GM12878 (cell line): ENCODE data around the gene CCDC28A. TPM values are rescaled to one million over a fixed set of nuclear protein-coding genes. Genes with fewer than 3 reads are reported as not detected.

ENCODE experiments used
- CBFB ChIP-seq: IDR thresholded peaks from 2 replicates; pipeline ENCODE4 v1.6.1; 2016; ENCODE audit warnings: antibody characterized with exemption, low read depth
- CBX5 ChIP-seq: sonication (generic); IDR thresholded peaks from 2 replicates; pipeline ENCODE4 v1.6.1; 2016; ENCODE audit warnings: low read depth, moderate library complexity, mild to moderate bottlenecking, inconsistent platforms
- CHD2 ChIP-seq: IDR thresholded peaks from 2 replicates; pipeline ENCODE4 v1.6.1; 2011; ENCODE audit warnings: low read depth, low read length, improper control_type of control experiment, borderline replicate concordance
- CTCF ChIP-seq, 3 experiments: IDR thresholded peaks in 2 of 3; conservative IDR thresholded peaks in 1 of 3; 2 replicates each; pipeline ENCODE4 v1.5.1; 2011; ENCODE audit warnings: low read depth in 3 of 3, low read length in 3 of 3, mild to moderate bottlenecking in 3 of 3, control low read depth in 2 of 3, moderate library complexity in 2 of 3, inconsistent platforms in 1 of 3, mixed read lengths in 1 of 3; ENCODE audit not compliant: control insufficient read depth in 2 of 3, insufficient read depth in 1 of 3; ENCODE audit errors: extremely low read depth in 1 of 3
- DPF2 ChIP-seq: fragments of 450-650 bp; IDR thresholded peaks from 2 replicates; pipeline ENCODE4 v1.6.1; 2017; ENCODE audit warnings: mild to moderate bottlenecking
- IRF3 ChIP-seq: fragments of 450-650 bp; IDR thresholded peaks from 2 replicates; pipeline ENCODE4 v1.6.1; 2014; ENCODE audit warnings: mild to moderate bottlenecking
- IRF5 ChIP-seq: fragments of 450-650 bp; IDR thresholded peaks from 2 replicates; pipeline ENCODE4 v1.6.1; 2017; ENCODE audit warnings: borderline replicate concordance
- JUNB ChIP-seq: IDR thresholded peaks from 2 replicates; pipeline ENCODE4 v1.6.1; 2016; ENCODE audit warnings: antibody characterized with exemption, mild to moderate bottlenecking
- LARP7 ChIP-seq: fragments of 450-650 bp; IDR thresholded peaks from 2 replicates; pipeline ENCODE4 v1.6.1; 2017; ENCODE audit warnings: mild to moderate bottlenecking
- POU2F2 ChIP-seq: IDR thresholded peaks from 3 replicates; pipeline ENCODE4 v1.6.1; 2011; ENCODE audit warnings: low read depth, mild to moderate bottlenecking, low read length, borderline replicate concordance
- RELA ChIP-seq: fragments of 450-650 bp; IDR thresholded peaks from 2 replicates; pipeline ENCODE4 v1.8.0; 2014; ENCODE audit warnings: borderline replicate concordance; ENCODE audit not compliant: partially characterized antibody
- SIN3A ChIP-seq: IDR thresholded peaks from 2 replicates; pipeline ENCODE4 v1.6.1; 2012; ENCODE audit warnings: low read depth, low read length, improper control_type of control experiment
- SPI1 ChIP-seq: IDR thresholded peaks from 2 replicates; pipeline ENCODE4 v1.6.1; 2011; ENCODE audit warnings: low read depth, mild to moderate bottlenecking, low read length, moderate library complexity, borderline replicate concordance; ENCODE audit not compliant: insufficient read depth
- ZNF592 ChIP-seq: fragments of 450-650 bp; IDR thresholded peaks from 2 replicates; pipeline ENCODE4 v1.6.1; 2017; ENCODE audit warnings: mild to moderate bottlenecking, moderate library complexity
- ZNF622 ChIP-seq: fragments of 450-650 bp; IDR thresholded peaks from 2 replicates; pipeline ENCODE4 v1.6.1; 2017; ENCODE audit warnings: mild to moderate bottlenecking, inconsistent platforms
- polyA plus RNA-seq, 11 experiments: library from polyadenylated mRNA; depleted of rRNA in 4 of 11; unstranded in 6 of 11; stranded (reverse) in 5 of 11; fragments of >200 nt; fragmentation: Nextera tagmentation in 4 of 11; fragmentation: Illumina TruSeq in 1 of 11; extraction: Ambion mirVana in 4 of 11; extraction: Trizol in 1 of 11; gene quantifications; 1 replicate in 1 of 11; 2 replicates in 10 of 11; pipeline versions ENCODE4 v1.2.1 to v1.2.3, GENCODE V29; 2011 to 2016; ENCODE audit warnings: inconsistent platforms in 2 of 11, missing spikeins in 2 of 11, low read depth in 1 of 11
- total RNA-seq, 4 experiments: library from RNA; depleted of rRNA in 3 of 4; stranded (reverse); fragments of >200 nt in 3 of 4; fragmentation: Illumina TruSeq in 1 of 4; extraction: Trizol in 1 of 4; gene quantifications; 2 replicates each; pipeline versions ENCODE4 v1.2.1 to v1.2.3, GENCODE V29; 2013 to 2021
- TF ChIP-seq, protein P1 (sequence below): fragments of 450-650 bp; IDR thresholded peaks from 2 replicates; pipeline ENCODE4 v1.6.1; 2017; ENCODE audit warnings: mild to moderate bottlenecking

CCDC28A gene
- total and polyA plus RNA-seq, 10 of the 15 experiments (the other 5 are each of a cell fraction or from before 2014, with no cell fraction given): 13.5 to 38.8 (median 19.2) TPM

GRCh38 chr6:138773177-138774091 lies at the start of gene CCDC28A (continued):
- TF ChIP-seq ZNF592 (no peak), CHD2 (peak; percentile 94), LARP7 (peak; percentile 46; the same call in 1 of the 2 replicates), CBX5 (0 out of 2 replicates have a peak, but pooled peaks have one; percentile 22), JUNB (0 out of 2 replicates have a peak, but pooled peaks have one; percentile 15), DPF2 (no peak), SIN3A (peak; percentile 94), CBFB (peak; percentile 42; the same call in 1 of the 2 replicates), POU2F2 (peak; percentile 30; the same call in 1 of the 3 replicates), RELA (peak; percentile 10), CTCF (IDR thresholded peaks at IDR 0.05 in 2 of 3, conservative IDR thresholded peaks at IDR 0.05 in 1 of 3; ENCODE audit: control insufficient read depth in 2 of 3, extremely low read depth in 1 of 3, insufficient read depth in 1 of 3, low read depth in 3 of 3, low read length in 3 of 3) (no peak), IRF5 (peak; percentile 65), SPI1 (no peak), IRF3 (no peak), ZNF622 (no peak)
- TF ChIP-seq, protein P1, sequence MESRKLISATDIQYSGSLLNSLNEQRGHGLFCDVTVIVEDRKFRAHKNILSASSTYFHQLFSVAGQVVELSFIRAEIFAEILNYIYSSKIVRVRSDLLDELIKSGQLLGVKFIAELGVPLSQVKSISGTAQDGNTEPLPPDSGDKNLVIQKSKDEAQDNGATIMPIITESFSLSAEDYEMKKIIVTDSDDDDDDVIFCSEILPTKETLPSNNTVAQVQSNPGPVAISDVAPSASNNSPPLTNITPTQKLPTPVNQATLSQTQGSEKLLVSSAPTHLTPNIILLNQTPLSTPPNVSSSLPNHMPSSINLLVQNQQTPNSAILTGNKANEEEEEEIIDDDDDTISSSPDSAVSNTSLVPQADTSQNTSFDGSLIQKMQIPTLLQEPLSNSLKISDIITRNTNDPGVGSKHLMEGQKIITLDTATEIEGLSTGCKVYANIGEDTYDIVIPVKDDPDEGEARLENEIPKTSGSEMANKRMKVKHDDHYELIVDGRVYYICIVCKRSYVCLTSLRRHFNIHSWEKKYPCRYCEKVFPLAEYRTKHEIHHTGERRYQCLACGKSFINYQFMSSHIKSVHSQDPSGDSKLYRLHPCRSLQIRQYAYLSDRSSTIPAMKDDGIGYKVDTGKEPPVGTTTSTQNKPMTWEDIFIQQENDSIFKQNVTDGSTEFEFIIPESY: no peak
